Immature natural killer cell (primary cell): ENCODE results near the gene FARS2. TPM values are rescaled to one million over a fixed set of nuclear protein-coding genes. Genes with fewer than 3 reads are reported as not detected.

Experiments
- DNase-seq, 3 donors: peaks; one replicate each; pipeline ENCODE4 v3.0.0; 2022; ENCODE audit warnings: mixed read lengths in 1 of 3
- H3K27ac Mint-ChIP-seq, 6 donors: one replicate each; pipeline ENCODE4 v1.8.0; 2020; ENCODE audit warnings: mixed read lengths in 6 of 6, mild to moderate bottlenecking in 5 of 6, inconsistent platforms in 4 of 6, moderate library complexity in 3 of 6
- H3K27me3 Mint-ChIP-seq, 3 donors: one replicate each; pipeline ENCODE4 v1.8.0; 2020 to 2021; ENCODE audit warnings: low read depth in 3 of 3, mild to moderate bottlenecking in 3 of 3, mixed read lengths in 3 of 3, moderate library complexity in 3 of 3, inconsistent platforms in 1 of 3
- H3K36me3 Mint-ChIP-seq, 3 donors: one replicate each; pipeline ENCODE4 v1.8.0; 2020; ENCODE audit warnings: mixed read lengths in 3 of 3, inconsistent platforms in 2 of 3, mild to moderate bottlenecking in 2 of 3
- H3K4me1 Mint-ChIP-seq, 2 donors: one replicate each; pipeline ENCODE4 v1.8.0; 2020; ENCODE audit warnings: inconsistent platforms in 2 of 2, mild to moderate bottlenecking in 2 of 2, mixed read lengths in 2 of 2, moderate library complexity in 1 of 2
- H3K4me3 Mint-ChIP-seq, 5 donors: one replicate each; pipeline ENCODE4 v1.8.0; 2020; ENCODE audit warnings: mild to moderate bottlenecking in 5 of 5, mixed read lengths in 5 of 5, inconsistent platforms in 3 of 5, moderate library complexity in 3 of 5
- H3K9me3 Mint-ChIP-seq, 6 donors: one replicate each; pipeline ENCODE4 v1.8.0; 2020; ENCODE audit warnings: mild to moderate bottlenecking in 6 of 6, mixed read lengths in 6 of 6, inconsistent platforms in 4 of 6, moderate library complexity in 3 of 6
- polyA plus RNA-seq, 3 donors: library from polyadenylated mRNA; unstranded; fragments of 300-500 nt; fragmentation: Illumina TruSeq; gene quantifications; one replicate each; pipeline ENCODE4 v1.2.3, GENCODE V29; 2021

Gene FARS2
- polyA plus RNA-seq, 3 donors from 2014 or later, result 30.5 to 41.0 (median 40.2) TPM

- peaks cover 18 to 21% of the 10 kb centered on the region in 2 donors for H3K4me1 Mint-ChIP-seq
- no peaks in the 10 kb centered on the region for H3K27me3 Mint-ChIP-seq
- peak overlapping the region; percentile 71 to 91 (median 88) for H3K27ac Mint-ChIP-seq
- peak overlapping the region; percentile 36 to 75 (median 70) for H3K4me3 Mint-ChIP-seq
- peaks cover 16 to 41% (median 22%) of the 10 kb centered on the region in 3 donors for H3K36me3 Mint-ChIP-seq
- peak; percentile 22 to 48 (median 46) for DNase-seq
- no peaks in the 10 kb centered on the region for H3K9me3 Mint-ChIP-seq
These were observed 357.9 kb downstream of the FARS2 start for GRCh38 chr6:5619249-5619648.

DNA sequence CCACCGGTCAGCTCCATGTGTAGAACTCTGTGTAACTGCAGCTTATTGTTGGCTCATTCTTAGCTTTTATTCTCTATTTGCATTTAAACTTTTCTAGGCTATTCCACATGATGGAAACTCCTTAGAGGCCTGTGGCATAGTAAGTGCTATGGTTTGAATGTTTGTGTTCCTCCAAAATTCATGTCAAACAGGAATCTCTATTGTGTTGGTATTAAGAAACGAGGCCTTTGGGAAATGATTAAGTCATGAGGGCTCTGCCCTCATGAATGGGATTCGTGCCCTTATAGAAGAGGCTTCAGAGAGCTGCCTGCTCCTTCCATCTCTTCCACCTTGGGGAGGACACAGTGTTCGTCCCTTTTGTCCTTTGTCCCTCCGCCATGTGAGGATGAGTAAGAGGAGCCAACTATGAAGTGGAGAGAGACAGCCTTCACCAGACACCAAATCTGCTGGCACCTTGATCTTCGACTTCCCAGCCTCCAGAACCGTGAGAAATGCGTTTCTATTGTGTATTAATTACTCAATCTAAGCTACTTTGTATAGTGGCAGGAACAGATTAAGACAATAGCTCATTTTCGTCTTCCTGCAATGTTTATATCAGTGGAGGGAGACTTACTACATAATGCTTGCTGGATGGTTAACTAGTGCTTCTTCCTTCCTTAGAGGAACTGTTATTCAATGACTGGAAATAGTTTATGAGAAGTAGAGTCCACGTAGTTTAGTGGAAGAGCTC lies 361.1 kb downstream of the FARS2 start:
- no peak for DNase-seq
- Mint-ChIP-seq H3K27ac (peak overlapping the region in 1 of 6 donors; percentile 48), H3K9me3 (no peaks in the 10 kb centered on the region), H3K4me3 (no peak overlapping the region), H3K4me1 (peaks cover 38 to 46% of the 10 kb centered on the region in 2 donors), H3K36me3 (peaks cover 0 to 23% (median 9%) of the 10 kb centered on the region in 3 donors), H3K27me3 (peaks cover 0 to 2% (median 0%) of the 10 kb centered on the region in 3 donors)

DNA sequence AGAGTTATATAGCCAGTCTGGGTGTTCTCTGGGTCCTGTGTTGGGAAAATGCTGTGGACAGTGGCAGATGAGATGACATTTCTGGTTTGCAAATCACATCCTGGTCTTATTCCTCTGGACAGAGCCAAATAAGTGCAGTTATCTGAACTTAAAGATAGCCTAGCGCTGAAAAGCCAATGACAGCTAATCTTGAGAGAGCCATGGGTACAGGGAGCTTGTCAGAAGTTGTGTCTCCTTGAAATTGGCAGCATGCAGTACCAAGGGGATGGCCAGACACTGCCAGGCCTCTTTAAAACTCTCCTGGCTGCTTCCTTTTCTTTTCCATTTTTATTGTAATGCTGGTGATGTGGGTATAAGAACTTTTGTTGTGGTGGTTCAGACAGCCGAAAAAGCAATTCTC lies 362.5 kb downstream of the FARS2 start:
- Mint-ChIP-seq H3K27ac (no peak overlapping the region), H3K4me1 (peaks cover 41 to 47% of the 10 kb centered on the region in 2 donors), H3K36me3 (peaks cover 0 to 26% (median 9%) of the 10 kb centered on the region in 3 donors), H3K27me3 (peaks cover 0 to 2% (median 0%) of the 10 kb centered on the region in 3 donors), H3K9me3 (no peaks in the 10 kb centered on the region), H3K4me3 (no peak overlapping the region)
- DNase-seq, result no peak

DNA sequence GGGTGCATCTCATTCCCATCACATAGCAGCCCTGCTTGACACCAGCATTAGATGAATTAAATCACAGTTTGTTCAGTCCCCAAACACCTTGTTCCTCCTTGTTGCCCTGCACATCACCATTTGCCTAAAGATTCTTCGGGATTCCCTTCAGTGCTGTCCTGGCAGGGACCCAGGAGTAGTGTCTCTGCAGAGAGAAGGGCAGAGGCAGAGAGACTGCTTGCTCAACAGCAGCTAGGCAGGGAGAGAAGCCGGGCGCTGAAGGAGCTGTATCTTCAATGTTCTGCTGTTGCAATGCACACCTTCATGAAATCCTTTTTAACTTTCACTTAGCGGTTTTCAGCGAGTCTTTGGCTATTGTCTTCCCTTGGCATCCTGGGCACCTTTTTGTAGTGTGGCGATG lies 362.9 kb downstream of the FARS2 start:
- Mint-ChIP-seq H3K36me3 (peaks cover 0 to 26% (median 9%) of the 10 kb centered on the region in 3 donors), H3K4me3 (no peak overlapping the region), H3K27ac (peak overlapping the region in 1 of 6 donors; percentile 15), H3K9me3 (no peaks in the 10 kb centered on the region), H3K27me3 (peaks cover 0 to 2% (median 0%) of the 10 kb centered on the region in 3 donors), H3K4me1 (peaks cover 36 to 42% of the 10 kb centered on the region in 2 donors)
- no peak for DNase-seq

DNA sequence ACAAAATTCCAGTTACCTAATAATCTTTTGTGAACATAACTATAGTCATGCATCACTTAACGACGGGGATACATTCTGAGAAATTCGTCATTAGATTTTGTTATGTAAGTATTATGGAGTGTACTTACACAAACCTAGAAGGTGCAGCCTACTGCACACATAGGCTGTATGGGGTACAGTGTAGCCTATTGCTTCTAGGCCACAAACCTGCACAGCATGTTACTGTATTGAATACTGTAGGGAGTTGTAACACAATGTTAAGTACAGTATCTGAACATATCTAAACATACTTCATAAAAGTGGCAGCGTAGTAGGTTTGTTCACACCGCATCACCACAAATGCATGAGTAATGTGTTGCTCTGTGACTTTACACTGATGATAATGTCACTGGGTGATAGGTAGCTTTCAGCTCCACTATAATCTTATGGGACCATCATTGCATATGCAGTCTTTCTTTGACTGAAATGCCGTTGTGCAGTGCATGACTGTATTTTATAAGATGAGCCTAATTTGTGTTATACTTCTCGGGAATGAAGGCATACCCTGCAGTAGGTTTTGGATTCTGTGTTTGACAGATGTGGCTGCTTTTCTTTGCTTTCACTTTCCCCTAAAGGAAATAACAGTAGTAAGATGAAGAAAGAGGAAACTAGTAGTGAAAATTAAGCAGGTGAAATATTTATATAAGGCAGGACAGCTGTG lies 365.6 kb downstream of the FARS2 start:
- Mint-ChIP-seq H3K4me3 (peak overlapping the region; percentile 65 to 83 (median 73)), H3K4me1 (peaks cover 25 to 33% of the 10 kb centered on the region in 2 donors), H3K27me3 (peaks cover 0 to 2% (median 0%) of the 10 kb centered on the region in 3 donors), H3K27ac (peak overlapping the region; percentile 11 to 82 (median 70)), H3K9me3 (no peaks in the 10 kb centered on the region), H3K36me3 (peaks cover 0 to 16% (median 14%) of the 10 kb centered on the region in 3 donors)
- peak; percentile 21 to 29 (median 29) for DNase-seq

- DNase-seq, result no peak
- H3K27me3 Mint-ChIP-seq, result no peaks in the 10 kb centered on the region
- H3K4me1 Mint-ChIP-seq, result peaks cover 28 to 37% of the 10 kb centered on the region in 2 donors
- peak overlapping the region in 1 of 6 donors; percentile 3 for H3K27ac Mint-ChIP-seq
- H3K36me3 Mint-ChIP-seq, result peaks cover 0 to 8% (median 5%) of the 10 kb centered on the region in 3 donors
- H3K9me3 Mint-ChIP-seq, result peaks cover 0 to 1% (median 0%) of the 10 kb centered on the region in 6 donors
- no peak overlapping the region for H3K4me3 Mint-ChIP-seq
These were observed 369.3 kb downstream of the FARS2 start for GRCh38 chr6:5630636-5631035.

DNA sequence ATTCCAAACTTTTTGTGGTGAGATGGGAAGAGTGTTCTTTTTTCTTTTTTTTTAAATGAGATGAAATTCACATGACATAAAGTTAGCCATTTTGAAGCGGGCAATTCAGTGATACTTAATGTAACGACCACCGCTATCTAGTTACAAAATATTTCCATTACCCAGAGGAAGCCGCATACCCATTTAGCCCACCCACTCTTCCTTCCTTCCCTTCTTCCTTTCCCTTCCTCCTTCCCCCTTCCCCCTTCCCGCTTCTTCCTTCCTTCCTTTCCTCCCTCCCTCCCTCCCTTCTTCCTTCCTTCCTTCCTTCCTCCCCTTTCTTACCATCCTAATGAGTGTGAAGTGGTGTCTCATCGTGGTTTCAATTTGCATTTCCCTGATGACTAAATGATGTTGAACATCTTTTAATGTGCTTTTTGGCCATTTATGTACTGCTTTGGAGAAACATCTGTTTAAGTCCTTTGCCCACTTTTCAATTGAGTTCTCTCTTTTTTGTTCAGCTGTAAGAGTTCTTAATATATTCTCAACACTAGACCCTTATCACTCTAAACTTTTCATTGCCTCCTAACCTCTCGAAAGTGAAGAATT lies 371.1 kb downstream of the FARS2 start:
- Mint-ChIP-seq H3K27ac (no peak overlapping the region), H3K4me3 (no peak overlapping the region), H3K9me3 (peaks cover 0 to 3% (median 0%) of the 10 kb centered on the region in 6 donors), H3K36me3 (peaks cover 0 to 8% (median 5%) of the 10 kb centered on the region in 3 donors), H3K4me1 (peaks cover 11 to 19% of the 10 kb centered on the region in 2 donors), H3K27me3 (no peaks in the 10 kb centered on the region)
- DNase-seq, result no peak

DNA sequence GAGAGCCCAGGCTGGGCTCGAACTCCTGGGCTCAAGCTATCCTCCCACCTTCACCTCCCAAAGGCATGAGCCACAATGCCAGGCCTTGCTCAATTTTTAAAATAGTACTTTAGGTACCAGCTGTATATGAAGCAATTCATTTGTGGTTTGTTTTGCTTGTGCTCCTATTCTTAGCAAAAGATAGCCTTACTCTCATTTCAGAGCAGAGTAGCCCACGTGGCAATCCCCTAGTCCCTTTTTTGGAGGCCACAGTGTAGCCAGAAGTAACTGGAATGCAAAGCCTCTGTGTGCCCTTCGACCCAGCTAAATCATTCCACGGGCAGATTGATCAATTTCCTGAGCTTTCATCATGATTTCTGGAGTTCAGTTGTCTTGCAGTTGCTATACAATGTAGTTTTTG lies 373.2 kb downstream of the FARS2 start:
- Mint-ChIP-seq H3K4me1 (peaks cover 5 to 11% of the 10 kb centered on the region in 2 donors), H3K27ac (peak overlapping the region in 2 of 6 donors; percentile 13 to 31), H3K4me3 (no peak overlapping the region), H3K27me3 (peaks cover 0 to 2% (median 0%) of the 10 kb centered on the region in 3 donors), H3K36me3 (peaks cover 0 to 5% (median 5%) of the 10 kb centered on the region in 3 donors), H3K9me3 (peaks cover 0 to 3% (median 0%) of the 10 kb centered on the region in 6 donors)
- DNase-seq, result no peak

GRCh38 chr6:5636210-5637030 lies 375.1 kb downstream of the FARS2 start:
- no peak for DNase-seq
- Mint-ChIP-seq H3K27me3 (peaks cover 0 to 3% (median 0%) of the 10 kb centered on the region in 3 donors), H3K36me3 (peaks cover 9 to 10% (median 10%) of the 10 kb centered on the region in 3 donors), H3K27ac (no peak overlapping the region), H3K4me1 (peaks cover 5 to 11% of the 10 kb centered on the region in 2 donors), H3K4me3 (no peak overlapping the region), H3K9me3 (peaks cover 3 to 13% (median 7%) of the 10 kb centered on the region in 6 donors)

DNA sequence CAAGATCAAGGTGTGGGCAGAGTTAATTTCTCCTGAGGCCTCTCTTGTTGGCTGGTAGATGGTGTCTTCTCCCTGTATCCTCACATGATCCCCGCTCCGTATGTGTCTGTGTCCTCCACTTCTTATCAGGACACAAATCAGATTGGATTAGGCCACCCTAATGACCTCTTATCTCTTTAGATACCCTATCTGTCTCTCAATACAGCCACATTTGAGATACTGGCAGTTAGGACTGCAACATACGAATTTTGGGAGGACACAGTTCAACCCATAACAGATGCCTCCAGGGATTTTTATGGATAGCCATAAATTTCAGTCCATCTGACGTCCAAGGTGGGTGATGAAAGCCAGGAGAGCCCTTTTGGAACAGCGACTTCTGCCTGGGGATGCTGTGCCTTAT lies 376.4 kb downstream of the FARS2 start:
- Mint-ChIP-seq H3K36me3 (peaks cover 10 to 15% (median 14%) of the 10 kb centered on the region in 3 donors), H3K9me3 (peaks cover 3 to 13% (median 7%) of the 10 kb centered on the region in 6 donors), H3K4me3 (no peak overlapping the region), H3K4me1 (peaks cover 2 to 4% of the 10 kb centered on the region in 2 donors), H3K27ac (no peak overlapping the region), H3K27me3 (peaks cover 0 to 3% (median 0%) of the 10 kb centered on the region in 3 donors)
- DNase-seq, result no peak

GRCh38 chr6:5638666-5639065 lies 377.4 kb downstream of the FARS2 start:
- peaks cover 0 to 3% (median 0%) of the 10 kb centered on the region in 3 donors for H3K27me3 Mint-ChIP-seq
- no peaks in the 10 kb centered on the region for H3K4me1 Mint-ChIP-seq
- peaks cover 2 to 13% (median 7%) of the 10 kb centered on the region in 6 donors for H3K9me3 Mint-ChIP-seq
- H3K27ac Mint-ChIP-seq, result no peak overlapping the region
- peaks cover 10 to 24% (median 19%) of the 10 kb centered on the region in 3 donors for H3K36me3 Mint-ChIP-seq
- no peak overlapping the region for H3K4me3 Mint-ChIP-seq
- DNase-seq, result no peak

GRCh38 chr6:5639193-5639592 lies 377.9 kb downstream of the FARS2 start:
- no peak overlapping the region for H3K27ac Mint-ChIP-seq
- peaks cover 0 to 3% (median 0%) of the 10 kb centered on the region in 3 donors for H3K27me3 Mint-ChIP-seq
- no peak for DNase-seq
- H3K4me1 Mint-ChIP-seq, result no peaks in the 10 kb centered on the region
- H3K4me3 Mint-ChIP-seq, result no peak overlapping the region
- peaks cover 10 to 24% (median 19%) of the 10 kb centered on the region in 3 donors for H3K36me3 Mint-ChIP-seq
- H3K9me3 Mint-ChIP-seq, result peaks cover 2 to 13% (median 7%) of the 10 kb centered on the region in 6 donors

DNA sequence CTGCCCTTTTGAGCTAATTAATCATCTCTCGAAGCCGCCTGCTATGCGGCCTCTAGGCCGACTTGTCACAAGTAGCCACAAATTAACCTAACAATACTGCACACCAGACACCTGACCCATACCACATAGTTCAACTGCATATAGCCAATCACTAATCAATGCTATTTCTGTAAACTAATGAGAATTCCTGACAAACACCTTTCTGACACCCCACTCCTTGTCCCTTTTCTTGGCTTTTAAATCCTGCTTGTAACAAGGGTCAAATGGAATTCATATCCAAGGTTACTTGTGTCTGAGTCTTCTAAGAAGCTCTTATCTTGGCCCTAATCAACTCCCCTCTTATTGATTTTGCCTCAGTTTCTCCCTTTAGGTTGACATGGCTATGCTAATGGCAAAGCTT lies 379.3 kb downstream of the FARS2 start:
- H3K27me3 Mint-ChIP-seq, result peaks cover 0 to 3% (median 0%) of the 10 kb centered on the region in 3 donors
- no peaks in the 10 kb centered on the region for H3K4me1 Mint-ChIP-seq
- no peak overlapping the region for H3K27ac Mint-ChIP-seq
- H3K4me3 Mint-ChIP-seq, result no peak overlapping the region
- DNase-seq, result no peak
- peaks cover 2 to 13% (median 7%) of the 10 kb centered on the region in 6 donors for H3K9me3 Mint-ChIP-seq
- H3K36me3 Mint-ChIP-seq, result peaks cover 10 to 19% (median 19%) of the 10 kb centered on the region in 3 donors
